Activated gamma-delta T cell (primary cell): Measurements from ENCODE around the gene CAPN11.

Source experiments
- DNase-seq: peaks from one replicate; lab custom pipeline; 2025; lab: John Stamatoyannopoulos, UW
- total RNA-seq, 2 donors: gene quantifications; one replicate each; lab custom pipeline; 2026; lab: John Stamatoyannopoulos, UW

The CAPN11 gene
- total RNA-seq = 0 reads per million in 2 donors

DNA sequence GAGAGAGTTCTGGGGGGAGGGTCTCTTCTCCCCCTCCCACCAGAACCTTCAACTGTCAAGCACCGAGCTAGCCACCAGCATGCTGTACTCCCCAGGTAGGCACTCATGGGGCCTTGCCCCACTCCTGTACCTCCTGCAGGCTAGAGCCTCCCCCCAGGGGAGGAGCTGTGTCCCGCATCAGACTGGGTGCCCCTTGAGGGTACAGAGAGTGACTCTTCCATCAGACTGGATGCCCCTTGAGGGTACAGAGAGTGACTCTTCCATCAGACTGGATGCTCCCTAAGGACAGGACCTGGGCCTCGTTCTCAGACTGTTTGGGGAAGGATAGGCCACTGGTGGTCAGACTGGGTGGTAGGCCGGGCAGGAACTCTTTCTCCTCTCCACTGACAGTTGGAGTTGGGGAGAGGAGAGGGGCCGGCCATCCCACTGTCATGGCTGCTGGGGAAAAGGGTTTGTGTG, at the start of gene CAPN11:
Gene CAPN11 (plus strand): TSS at position 51 of the 459 bp plus-strand sequence. CDS start 29 bp downstream, at position 80.
- DNase-seq = no peak

DNA sequence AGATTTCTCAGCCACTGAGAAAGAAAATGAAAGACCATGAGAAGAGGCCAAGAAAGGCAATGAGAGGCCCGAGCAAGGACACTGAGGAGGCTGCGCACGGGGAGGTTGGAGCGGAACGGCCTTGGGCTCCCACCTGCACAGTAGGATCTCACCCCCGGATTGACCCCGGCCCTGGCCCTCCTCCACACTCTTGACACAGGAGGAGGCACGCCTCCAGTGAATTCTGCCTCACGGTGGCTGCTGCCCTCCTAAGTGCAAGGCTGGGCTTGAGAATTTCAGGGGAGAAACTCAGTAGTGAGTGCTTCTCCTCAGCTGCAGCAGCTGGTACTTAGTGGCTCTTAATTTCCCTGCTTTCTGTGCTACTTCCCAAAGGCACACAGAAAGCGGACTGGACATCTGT, 49.4 kb upstream of the CAPN11 start:
- DNase-seq = no peak

DNA sequence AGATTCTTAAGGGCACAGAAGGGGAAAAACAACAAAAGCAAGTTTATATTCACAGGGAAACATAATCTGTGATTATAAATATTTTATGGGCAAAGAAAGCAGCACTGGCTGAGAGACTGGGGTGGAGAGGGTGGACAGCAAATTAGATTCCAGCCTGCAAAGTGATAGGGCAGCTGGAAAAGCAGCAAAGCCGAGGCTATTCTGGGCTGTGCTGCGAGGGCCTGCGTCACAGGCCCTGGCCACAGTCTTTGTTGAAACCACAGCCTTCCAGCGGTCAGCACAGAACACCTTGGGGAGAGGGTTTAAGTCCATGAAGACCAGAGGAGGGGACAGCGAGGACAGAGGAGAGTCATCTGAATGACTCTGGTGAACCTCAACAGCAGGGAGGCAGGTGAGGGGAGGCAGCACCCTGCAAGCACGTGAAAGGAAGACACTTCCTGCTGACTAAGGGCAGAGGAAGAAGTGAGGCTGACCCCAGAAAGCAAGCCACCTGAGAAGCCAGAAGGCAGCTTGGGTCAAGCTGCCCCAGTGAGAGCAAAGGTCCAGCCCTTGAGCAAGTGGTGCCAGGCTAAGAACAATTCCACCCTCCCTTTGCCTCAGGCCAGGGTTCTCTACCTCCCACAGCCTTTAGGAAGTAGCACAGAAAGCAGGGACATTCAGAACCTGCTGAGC, 48.5 kb upstream of the CAPN11 start:
- no peak for DNase-seq

DNA sequence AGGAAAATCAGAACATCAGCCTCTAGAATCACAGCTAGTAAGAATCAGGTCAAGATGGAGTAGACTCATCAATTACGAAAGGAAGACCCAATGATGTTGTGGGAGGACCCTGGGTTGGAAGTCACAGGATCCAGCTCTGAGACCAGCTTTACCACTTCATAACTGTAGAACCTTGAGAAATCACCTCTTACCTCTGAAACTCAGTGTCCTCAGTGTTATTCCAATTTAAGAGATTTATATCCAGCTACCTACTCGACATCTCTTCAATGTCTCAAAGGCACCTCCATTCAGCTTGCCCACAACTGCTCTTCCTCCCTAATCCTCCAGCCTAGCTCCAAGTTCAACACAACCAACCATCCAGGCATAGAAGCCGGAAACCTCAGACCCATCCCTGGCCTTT, 47.7 kb upstream of the CAPN11 start:
- no peak for DNase-seq

DNA sequence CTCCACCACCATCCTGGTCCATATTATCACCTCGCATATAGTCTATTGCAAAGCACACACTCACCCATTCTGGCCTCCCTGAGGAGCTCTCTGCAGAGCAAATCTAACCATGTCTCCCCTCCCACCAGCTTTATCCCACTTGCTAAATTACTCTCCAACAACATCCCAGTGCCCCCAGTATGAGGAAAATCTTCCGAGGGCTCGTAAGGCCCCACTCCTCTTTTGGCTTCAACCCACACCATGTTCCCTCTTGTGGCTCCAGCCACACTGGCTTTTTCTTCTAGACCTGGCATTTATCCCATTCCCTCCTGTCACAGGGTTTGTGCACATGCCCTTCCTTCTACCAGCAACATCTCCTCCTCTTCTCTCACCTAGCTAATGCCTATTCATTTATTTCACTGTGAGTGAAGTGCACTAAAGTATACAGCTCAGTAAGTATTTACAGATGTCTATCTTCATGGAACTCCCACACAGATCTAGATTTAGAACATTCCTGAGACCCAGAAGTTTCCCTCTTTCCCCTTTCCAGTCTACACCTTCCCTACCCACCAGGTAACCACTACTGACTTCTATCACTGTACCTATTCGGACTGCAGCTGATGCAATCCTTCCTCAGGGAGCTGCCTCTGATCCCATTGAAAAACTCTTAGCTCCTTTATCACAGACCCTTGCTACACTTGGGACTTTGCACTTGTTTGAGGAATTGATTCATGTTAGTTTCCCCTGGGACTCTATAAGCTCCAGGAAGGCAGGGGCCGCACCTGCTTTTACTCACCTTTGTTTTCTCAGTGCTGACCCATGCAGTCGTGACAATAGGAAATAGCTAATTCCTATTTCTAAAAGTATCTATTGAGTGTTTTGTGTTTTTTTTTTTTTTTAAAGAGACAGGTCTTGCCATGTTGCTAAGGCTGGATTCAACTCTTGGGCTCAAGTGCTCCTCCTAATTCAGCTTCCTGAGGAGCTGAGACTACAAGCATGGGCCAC, 46.9 kb upstream of the CAPN11 start:
- DNase-seq = no peak

DNA sequence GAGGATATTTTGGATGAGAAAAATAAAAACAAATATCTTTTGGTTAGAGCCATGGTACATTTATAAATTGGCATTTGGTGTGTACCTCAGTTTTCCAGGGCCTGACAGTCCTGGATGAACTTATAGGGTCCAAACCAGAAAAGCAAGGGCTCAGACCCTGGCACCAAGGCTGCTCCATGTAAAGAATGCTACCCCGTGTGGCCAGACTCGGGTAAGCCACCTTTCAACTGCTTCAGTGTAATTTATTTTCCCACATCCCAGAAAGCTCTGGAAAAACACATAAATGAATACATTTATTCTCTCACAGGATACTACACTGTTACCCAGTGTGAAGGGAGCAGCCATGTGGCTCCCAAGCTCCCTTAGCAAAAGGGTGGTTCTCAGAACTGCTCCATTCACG, 45.2 kb upstream of the CAPN11 start:
- no peak for DNase-seq

DNA sequence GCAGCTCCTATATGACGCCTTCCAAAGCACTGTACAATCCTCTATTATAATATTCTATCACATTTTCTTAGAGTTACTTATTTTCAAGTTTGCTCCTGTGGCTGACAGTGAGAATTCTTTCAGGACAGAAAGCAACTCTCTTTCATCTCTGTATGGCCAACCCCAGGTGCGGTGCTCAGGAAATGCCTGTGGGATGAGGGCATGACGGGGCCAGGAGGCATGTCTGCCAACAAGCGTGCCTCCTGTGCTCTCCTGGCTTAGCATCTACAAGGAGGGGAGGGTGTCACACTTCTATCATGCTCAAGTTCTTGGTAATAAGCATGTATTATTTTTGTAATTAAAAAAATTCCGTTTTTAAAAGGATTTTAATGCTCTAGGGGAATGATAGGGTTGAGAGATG, 42.8 kb upstream of the CAPN11 start:
- DNase-seq = no peak

DNA sequence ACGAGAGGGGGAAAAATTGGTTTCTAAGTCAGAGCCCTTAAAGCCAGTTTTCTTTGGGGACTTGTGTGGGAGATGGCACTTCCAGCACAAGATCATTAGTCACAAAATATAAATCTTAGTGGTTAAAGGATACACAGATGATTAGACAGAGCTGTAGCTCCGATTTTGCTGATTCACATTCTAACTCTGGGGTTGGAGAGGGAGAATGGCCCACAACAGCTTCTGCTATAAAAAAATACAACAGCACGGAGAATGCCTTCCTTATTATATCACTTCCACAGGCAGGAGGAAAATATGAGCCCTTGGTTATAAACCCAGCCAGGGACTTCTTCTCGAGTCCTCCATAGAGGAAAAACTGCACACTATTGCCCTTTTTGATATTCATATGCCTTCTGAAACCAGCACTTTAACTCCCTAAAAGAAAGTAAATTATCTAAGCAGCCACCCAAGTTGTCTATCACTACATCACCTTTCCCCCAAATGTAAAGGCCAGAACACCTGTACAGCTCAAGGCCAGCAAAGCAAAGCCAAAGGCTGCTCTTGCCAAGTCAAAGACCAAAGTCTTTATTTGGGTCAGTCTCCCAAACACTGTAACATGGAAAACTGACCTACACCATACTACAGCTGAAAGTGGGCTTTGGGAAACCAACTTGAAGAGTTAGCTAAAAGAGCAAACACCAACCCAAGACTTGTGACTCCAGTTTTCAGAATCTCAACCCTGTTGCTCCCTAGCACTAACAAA, 41.8 kb upstream of the CAPN11 start:
- DNase-seq = no peak

DNA sequence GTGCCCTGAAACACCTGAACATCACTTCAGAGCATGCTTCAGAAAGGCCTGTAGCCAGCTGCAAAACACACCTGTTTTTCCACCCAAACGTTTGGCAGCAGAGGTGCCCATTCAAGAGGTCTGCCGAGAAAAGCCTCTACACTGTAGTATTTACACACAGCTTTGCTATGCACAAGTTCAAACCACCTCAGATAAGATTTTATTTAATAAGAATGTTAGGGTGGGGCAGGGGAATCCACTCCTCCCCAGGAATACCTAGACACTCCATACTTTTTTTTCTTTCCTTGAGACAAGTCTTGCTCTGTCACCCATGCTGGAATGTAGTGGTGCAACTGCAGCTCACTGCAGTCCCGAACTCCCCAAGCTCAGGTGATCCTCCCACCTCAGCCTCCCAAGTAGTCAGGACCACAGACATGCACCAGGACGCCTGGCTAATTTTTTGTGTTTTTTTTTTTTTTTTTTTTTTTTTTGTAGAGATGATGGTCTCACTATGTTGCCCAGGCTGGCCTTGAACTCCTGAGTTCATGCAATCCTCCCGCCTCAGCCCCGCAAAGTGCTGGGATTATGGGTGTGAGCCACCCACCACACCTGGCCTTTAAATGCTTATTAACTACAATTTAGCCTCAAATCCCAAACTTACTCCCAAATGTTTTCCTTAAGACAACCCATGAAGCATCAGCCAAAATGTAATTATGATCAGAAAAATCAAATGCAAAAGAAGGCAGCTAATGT, 41.1 kb upstream of the CAPN11 start:
- DNase-seq = no peak

DNA sequence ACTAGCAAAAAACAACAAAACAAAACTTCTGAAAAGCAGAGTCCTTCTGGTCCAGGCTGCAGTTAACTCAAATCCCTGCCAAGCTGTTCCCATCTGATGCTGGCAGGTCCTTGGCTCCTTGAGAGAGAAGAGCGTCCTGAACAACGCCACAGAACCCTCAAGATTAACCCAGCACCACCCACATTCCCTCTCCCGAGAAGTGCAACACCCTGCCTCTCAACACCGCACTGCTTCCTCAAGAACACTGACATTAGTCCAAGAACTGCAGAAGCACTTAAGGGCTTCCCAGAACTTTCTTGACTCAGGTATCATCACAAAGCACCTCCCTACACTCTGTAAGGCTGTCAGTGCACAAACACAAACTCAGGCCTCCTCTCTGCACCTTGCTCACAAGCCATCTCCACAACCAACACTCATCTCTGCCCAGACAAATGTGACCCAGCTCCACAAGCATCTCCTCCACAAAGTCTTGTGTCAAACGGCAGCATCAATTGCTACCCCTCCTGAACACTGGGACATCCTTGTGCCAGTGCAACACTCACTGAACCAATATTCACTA, 38.8 kb upstream of the CAPN11 start:
- no peak for DNase-seq

DNA sequence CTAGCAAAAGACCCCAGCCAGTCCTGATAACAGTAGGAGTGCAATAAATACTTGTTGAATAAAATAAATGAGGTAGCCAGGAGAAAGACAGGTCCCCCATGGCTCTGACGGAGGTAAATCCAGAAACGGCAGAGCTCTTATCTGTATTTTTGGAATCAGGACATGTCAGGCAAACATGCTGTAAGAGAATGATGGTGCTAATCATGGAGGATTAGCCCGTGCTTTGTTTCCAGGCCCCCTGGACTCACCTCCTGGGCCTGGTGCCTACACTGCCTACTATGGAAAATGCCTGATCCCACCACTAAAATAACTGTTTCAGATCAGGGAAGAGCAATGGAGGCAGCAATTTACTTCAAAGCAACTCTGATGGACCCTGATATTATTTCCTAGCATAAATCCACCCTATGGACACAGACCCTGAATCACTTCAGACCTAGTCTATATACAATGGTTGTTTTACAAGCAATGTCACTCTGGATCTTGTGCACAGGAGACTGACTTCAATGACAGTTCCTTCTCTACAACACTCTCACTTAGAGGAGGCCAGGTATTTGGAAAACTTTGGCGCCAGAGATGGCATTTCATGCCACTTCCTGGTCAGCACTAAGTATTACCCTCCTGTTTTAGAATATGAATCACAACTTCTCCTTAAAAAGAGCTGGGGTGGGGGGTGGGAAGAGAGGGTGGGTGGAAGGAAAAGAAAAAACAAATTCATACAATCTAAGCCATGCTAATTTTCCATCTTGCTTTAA, 37.8 kb upstream of the CAPN11 start:
- no peak for DNase-seq

DNA sequence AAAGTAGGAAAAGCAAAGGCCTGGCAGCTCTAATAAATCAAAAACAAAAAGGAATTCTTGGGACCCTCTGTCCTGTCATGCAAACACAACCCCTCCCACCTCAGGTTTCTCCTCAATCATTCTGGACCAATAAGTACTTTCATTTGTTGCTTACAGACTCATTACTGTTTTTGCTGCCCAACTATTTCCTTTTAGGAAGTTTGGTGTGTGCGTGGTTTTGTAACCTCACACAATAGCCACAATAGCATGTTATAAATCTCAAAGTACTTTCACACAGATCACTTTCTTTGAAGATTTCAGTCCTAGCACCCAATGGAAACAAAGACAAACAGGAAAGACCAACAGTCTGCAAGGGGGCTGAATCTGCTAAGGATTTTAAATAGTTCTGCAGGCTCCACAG, 35.8 kb upstream of the CAPN11 start:
- DNase-seq = no peak

DNA sequence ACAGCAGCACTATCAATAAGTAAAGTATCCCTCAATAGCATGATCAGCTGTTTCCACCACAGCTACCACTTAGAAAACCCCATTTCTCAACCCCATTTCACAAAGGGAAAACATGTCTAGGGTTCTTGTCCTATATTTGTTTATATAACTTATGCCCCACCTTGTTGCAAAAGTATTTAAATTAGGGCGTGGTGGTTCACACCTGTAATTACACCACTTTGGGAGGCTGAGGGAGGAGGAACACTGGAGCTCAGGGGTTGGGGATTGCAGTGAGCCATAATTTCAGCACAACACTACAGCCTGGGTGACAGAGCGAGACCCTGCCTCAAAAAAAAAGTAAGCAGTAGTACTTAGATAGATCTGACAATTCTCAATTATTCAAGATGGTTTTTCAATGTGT, 35.1 kb upstream of the CAPN11 start:
- no peak for DNase-seq

DNA sequence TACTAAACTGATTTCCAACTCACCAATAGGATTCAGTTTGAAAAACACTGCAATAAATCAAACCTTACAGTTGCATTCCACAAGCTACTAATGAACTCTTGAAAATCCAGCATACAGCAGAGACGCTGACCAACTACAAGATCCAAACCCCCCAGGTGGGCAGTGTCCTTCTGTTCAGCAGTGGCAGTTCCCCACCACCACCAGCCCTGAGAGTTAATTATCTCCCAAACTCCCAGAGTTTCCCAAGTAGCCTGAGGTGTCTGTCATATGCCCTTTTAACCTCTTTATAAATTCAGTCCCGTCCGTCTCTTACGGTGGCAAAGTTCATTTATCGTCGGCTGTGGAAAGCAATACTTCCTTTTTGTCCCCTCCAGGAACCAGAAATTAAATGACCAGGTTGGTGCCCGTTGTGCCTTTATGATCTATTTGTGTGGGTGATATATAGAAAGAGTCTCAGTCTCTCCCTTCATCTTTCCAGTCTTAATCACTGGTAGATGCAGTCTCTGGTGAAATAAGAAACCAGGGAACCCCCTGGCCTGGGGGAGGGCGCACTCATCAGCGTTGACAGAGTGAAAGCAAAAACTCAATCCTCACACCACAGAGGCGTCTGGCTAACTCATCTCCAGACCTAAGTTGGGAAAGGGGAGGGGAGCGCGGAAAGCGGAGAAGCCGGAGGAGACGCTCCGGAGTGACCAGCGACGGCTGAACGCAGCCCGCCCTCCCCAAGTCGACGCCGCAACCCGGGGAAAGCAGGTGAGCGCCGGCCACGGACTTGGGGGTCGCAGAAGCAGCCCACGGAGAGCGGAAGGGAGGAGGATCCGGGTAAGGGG, 32.1 kb upstream of the CAPN11 start:
- no peak for DNase-seq

DNA sequence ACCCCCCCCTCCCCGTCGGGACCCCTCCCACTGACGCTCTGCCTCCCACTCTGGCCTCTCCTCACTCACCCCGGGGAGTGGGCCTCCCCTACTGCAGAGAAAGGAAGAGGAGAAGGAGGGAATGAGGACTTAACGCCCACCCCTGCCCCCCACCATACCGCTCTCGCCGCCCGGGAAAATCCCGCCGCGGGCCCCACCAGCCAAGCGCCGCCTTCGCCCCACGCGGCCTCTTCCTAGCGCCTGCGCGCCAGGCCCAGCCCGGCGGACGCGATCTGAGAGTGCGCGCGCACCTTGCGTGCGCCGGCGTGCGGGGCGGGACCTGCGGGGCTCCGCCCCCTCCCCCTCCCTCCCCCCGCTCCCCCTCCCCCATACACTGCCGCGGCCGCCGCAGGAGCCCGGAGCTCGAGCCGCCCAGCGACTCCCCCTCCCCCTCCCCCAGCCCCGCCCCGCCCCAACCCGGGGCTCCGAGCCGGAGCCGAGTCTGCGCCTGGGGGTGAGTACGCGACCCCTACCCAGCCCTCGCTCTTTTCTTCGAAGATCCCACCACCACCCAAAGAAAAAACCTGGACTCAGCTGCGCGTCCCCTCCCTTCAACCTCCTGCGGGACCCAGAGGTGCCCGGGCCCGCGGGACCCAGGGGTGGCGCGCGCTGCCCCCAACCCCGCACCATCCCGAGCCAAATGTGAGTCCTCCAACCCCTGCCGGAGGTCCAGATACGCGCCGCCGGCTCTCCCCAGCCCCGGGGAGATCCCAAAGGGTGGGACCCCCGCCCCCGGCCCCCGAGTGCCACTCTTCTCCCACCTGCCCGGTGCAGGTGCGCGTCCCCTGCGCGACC, 31.2 kb upstream of the CAPN11 start, which contains the start of the genes MRPL14 and TMEM63B:
Gene MRPL14 (minus strand): TSS at position 267 of the 834 bp plus-strand sequence. CDS start 10,841 bp downstream, outside the sequence.
Gene TMEM63B (plus strand): TSS at position 369 of the 834 bp plus-strand sequence. CDS start 7,031 bp downstream, outside the sequence.
- peak; percentile 88 for DNase-seq

DNA sequence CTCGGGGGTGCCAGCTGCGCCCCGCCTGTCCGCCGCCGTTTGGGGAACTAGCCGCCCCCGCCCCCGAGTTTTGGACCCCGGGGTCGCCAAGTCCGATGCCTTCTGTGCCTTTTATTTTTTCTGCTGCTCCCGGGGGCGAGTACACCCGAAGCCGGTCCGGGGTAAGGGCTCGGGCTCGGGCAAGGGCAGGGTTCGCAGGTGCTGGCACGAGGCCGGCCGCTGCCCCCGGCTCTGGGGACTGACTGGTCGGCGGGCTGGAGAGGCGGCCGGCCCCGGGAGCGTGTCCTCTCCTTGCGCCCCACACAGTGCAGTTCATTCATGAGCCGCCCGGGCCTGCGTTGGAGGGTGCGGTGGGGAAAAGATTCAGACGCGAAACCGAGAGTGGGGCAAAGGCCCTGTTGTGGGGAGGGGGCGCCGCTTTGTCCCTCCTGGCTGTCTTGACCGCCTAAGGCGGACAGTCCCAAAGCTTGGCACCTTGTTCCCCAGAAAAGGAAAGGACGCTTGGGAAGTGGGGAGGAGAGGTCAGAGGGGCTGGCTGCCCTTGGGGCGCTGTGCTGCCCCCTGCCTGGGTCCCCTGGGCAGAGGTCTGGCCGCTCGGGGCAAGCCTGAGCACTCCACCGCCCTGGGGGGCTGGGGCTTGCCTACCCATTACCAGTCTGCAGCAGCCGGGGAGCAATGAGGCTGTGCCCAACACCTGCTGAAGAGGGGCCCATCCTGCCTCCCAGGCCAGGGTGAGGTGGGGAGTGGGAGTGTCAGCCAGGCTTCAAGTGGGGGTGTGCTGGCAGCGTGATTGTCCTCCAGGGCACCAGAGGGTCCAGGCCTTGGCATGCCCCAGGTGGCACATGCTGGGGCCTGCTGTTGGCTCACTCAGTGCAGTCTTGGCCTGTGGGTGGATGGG, 30.4 kb upstream of the CAPN11 start:
- DNase-seq = no peak

DNA sequence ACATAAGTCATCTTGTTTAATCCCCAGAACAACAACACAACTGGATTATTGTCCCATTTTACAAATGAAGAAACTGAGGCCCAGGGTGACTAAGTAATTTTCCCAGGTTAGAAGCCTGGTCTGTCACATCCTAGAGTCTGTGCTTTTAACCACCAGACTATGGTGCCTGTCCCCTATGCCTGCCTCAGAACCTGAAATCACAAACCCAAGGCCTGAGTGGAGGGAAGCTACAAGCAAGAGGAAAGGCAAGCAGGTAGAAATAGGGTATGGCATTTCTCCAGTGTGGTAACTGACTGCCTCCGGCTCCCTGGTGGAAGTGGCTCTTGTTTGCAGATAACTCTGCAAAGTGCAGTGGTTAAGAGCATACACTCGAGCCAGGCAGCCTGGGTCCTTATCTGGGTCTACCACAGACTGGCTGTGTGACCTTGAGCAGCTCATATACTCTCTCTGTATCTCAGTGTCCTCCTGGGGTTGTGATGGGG, 28.7 kb upstream of the CAPN11 start:
- DNase-seq = no peak
